CD4-positive, alpha-beta T cell treated with Interleukin-17A for 4 hours (primary cell): ENCODE results near the gene SMAD3.
A peak's percentile ranks its signal among the peaks of the same experiment; 100 is the strongest.

Experiments
- DNase-seq: peaks from one replicate; pipeline ENCODE4 v3.0.0-alpha.2; 2020; ENCODE audit warnings: mixed read lengths

SMAD3 gene

DNA sequence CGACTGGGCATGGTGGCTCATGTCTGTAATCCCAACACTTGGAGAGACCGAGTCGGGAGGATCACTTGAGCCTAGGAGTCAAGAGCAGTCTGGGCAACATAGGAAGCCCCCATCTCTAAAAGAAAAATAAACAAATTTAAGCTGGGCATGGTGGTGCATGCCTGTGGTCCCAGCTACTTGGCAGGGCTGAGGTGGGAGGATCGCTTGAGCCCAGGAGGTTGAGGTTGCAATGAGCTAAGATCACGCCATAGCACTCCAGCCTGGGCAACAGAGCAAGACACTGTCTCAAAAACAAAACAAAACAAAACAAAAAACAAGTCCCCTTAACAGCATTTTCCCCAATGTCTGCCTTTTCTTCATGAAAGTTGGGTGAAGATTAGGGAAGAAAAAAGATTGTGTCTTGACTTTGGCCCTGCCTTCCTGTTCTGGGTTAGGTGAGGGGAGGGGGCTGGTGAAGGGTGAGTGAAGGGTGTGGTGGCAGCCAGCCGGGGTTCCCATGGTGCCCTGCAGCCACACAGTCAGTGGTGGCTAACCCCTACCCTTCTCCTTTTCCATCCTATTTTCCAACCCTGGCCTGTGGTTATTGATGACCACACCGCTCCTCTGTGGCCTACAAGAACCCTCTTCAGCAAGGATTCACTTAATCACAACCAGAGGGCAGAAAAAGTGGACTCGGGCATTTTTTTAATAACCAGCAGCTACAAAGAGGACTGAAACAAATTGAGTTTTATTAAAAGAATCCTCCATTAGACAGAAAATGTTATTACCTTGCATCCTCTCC, 28.4 kb upstream of the SMAD3 start:
- no peak for DNase-seq

DNA sequence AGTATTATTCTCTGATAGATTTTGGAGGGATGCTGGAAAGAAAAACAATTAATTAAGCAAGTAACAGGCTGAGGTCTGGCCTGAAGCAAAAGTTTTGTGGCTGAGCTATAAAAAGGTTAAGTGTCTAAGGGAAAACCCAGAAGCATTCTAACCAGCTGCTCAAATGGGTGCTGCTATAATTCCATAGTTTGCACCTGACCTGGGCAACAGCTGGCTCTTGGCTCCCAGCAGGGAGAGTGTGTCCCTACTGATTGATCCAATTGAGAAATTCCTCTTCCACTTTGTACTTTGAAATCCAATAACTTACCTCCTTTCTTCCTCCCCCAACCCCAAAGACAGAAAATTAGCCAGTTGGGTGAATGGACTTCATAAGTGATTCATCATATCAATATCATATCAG, 27.7 kb upstream of the SMAD3 start:
- no peak for DNase-seq

DNA sequence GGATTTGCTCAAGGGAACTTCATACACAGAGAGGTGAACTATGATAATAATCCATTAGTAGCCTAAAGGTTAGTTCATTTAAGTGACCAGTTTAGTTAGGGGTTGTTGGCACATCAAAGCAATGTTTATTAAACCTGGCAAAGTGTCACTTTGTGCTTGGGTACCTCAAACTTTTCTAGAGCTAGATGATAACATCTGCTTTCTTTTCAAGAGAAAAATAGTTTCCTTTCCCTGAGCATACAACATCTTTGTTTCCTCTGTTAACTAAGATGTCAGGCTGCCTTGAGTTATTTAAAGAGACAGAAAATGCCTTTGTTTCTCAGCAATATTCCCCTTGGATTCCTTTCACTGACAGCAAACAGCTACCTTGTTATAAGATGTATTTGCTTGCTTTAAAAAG, 26.7 kb upstream of the SMAD3 start:
- no peak for DNase-seq

DNA sequence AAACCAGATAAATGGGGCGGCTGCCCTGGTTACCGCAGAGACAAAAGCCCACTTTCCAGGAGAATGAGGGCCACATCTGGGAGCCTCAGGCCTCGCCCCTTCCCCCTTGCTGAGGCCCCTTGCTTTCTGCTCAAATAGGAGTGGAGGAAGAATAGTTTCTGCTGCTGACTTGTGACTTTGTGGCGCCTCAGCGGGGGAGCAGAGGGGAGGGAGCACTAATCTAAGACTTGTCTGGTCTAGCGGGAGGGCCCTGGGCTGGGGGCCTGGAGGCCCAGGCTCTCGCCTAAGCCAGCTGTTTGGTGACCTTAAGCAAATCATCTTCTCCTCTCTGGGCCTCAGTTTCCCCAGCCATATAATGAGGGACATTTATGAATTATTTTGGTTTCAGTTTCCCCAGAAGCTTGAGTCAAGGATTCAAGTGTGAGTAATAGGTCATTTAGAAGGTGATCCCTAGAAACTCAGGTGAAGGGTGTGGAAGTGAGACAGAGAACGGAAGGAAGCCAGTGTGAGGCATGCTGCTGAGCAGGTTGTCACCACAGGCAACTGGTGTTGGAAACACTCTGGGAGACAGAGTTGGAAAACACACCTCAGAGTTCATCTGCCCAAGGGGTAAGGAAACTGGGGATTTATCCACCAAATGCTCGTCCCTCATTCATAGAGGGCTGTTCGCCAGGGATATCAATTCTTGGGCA, 25.9 kb upstream of the SMAD3 start:
- DNase-seq = peak; percentile 23

DNA sequence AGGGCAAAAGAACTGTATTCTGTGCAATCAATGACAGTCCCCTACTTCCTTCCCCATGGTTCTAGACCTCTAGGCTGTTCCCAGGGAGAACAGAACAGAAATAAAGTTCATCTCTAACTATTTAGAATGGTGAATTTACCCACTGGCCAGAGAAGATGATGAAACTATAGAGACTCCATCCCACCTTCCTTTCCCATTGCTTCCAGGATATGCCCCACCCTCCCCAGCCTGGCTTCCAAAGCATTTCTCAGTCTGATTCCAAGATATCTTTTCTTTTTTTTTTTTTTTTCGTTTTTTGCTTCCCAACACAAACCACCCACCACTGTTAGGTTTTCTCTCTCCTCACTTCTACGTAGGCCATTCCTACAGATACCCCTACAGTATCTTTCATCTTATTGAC, 25.1 kb upstream of the SMAD3 start:
- DNase-seq = no peak

DNA sequence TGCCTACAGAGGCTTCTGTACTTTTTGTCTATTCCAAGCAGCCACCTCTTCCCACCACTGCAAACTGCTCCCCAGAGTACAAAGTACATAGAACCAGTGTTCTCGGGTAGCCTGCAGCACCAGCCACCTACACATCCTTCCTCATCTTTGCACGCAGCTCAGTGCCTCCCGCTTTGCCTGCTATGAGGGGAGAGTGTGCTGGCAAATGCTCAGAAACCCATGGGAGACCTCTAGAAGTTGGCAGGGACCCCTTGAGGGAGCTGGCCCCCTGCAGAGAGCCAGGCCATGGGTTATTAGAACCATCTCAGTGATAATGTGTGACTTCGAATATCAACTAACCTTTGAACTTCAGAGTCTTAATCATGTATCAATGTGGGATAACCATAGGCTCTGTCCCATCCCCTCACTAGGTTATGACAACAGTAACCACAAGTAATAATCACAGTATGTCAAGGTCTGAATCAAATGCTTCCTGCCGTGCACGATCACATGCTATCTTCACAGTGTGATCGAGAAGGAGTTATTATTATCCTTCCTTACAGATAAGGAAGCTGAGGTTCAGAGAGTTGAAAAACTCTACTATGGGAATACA, 22.8 kb upstream of the SMAD3 start:
- peak; percentile 23 for DNase-seq

DNA sequence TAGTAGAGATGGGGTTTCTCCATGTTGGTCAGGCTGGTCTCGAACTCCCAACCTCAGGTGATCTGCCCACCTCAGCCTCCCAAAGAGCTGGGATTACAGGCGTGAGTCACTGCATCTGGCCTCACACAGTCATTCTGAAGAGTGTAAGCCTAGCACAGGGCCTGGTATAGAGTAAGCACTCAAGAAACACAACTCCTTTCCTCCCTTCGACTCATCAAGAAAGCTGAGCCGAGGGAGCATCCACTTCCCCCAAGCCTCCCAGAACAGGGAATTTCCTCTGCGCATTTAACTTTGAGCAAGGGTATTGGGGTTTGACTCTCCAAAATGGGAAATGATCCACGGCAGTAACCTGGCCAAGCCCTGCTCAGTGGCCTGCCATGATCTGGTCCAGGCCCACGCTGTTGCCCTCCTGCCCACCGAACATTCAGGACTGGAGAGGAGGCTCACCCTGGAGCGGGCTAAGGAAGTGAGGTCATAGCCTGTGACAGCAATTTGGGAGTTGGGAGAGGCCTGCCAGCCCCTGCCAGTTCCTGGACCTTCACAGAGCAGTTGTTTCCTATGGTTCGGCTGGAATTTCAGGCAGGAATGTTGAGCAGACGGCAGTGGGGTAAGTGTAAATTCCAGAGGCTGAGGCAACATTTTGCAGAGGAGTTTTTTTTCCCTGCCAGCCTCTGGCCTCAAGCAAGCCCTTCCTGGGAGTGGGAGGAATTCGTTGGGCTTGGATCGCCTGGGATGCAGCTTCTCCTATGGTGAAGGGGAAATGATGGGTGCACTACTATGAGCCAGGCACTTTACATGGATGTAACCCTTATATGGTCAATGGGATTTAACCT, 21.2 kb upstream of the SMAD3 start:
- DNase-seq = no peak

DNA sequence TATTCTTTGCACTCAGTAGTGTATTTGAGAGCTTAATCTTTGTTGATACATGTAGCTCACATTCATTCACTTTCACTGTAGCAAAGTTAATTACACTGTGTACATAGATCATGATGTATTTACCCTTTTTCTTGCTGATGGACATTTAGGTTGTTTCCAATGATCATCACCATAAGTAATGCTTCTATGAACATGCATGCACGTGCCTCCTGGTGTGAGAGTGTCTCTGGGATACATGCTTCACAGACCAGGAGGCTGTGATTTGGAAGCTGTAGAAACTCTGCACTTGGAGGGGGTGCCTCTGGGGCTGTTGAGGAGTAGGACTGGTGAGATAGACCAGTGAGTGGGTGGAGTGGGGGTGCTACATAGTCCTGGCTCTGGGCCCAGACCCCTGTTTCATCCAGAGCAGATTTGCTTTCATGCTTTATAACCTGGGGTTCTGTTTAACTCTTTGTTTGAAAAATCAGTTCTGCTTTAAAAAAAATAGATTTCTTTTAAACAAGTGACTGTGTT, 18.2 kb upstream of the SMAD3 start:
- no peak for DNase-seq

DNA sequence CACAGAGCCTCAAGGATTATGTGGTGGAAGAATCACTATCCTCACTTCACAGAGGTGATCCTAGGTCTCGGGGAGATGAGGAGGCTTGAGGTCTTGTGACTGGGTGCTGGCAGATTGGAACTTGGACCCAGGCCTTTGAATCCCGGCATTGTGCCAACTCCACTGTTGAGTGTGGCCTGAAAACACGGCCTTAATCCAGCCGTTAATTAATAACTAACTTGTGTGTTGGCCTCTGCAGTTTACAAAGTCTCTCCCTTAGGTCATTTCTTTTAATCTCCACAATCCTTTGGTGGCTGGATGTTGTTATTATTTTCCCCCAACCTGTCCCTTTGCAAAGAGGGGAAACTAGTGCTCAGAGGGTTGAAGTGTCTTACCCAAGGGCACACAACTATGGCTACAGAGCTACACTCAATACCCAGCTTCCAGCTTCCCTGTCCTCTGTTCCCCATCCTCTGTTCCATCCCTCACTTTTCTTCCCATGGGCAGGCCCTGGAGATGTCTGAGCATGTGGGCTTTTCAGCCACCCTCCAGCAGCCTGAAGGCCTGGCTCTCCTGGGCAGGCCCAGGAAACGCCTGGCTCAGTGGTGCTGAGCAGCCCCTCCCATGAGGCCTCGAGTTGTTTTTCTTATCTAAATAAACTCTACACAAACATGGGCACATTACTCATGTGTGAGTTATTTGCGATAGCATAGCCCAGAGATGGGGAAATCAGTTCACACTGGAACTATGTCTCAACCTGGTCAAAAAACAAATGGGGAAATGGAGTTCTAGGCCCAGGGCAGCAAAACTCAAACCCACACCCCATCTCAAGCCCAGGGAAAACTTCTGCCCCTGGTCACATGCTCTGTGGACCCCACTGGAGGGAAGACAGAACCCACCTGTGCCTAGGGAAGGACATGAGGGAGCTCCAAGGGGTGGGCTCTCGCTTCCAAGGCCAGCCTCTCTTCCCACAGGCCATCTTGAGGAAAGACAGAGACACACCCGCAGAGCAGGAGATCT, 16.8 kb upstream of the SMAD3 start:
- DNase-seq = no peak

DNA sequence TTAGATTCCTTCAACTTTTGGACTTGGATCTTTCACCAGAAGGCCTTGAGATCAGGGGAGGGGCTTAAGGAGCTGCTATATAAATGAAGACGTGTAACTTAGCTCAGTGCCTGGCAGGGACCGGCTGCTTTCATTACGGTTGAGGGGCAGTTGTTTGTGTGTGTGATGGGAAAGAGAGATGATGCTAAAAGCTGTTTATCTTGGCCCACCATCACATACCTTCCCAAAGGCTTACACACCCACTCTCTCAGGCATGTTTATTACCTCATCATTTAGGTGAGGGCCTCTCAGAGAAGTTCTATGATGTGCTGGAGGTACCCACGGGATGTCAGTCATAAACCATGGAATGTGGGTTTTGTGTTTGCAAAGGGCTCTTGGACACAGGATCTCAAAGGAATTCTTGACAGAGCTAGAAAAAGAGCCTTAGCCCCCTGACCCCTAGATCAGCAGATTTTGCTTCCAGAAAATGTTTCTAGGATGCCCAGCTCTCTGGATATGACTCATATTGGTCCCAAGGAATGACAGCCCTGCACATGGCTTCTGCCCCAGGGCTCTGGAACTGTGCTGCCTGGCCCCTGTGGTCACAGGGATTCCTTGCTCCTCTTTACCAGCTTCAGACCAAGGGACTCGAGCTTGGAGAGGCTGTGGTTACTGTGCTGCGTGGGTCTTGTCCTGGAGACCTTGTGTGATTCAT, 15.9 kb upstream of the SMAD3 start:
- DNase-seq = no peak

DNA sequence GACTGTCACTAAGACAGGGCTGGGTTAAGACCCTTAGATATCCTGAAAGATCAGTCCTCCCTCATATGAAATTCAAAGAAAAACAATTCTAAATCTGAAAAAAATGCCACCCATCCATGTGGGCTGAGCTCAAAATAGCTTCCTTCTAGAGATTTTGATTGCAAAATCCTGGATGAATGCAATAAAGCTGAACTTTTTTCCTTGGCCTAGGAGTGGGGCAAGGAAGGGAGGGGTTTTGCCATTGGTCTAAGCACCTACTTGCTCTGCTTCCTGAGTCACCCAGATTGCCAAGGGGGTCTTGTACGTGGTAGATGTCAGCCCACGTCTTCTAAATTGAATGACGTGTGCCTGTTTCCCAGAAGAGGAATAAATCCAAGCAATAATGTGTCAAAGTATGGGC, 15.3 kb upstream of the SMAD3 start:
- DNase-seq = no peak

DNA sequence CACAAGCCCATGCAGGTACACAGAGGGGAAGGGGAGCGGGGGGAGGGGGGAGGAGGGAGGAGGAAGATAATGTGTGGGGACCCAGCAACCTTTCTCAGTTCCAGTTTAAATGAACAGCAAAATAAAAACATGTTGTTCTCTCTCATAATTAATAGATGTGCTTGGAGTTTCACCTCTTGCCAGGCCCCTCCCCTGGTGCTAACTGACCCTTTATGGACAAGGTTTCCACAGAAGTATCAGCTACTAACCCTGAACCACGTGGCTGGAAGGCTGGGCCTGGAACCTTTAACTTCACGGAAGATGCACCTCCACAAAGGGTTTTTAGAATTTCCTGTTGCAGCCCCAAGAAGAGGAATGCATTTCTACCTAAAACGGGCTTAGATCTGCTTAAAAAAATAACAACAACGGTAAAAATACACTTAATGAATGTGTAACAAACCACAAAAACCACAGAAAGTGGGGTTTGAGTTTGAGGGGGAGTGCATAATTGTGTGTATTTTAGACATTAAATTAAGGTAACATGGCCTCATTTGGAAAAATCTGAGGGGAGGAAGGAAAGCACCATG, 14.8 kb upstream of the SMAD3 start:
- no peak for DNase-seq

DNA sequence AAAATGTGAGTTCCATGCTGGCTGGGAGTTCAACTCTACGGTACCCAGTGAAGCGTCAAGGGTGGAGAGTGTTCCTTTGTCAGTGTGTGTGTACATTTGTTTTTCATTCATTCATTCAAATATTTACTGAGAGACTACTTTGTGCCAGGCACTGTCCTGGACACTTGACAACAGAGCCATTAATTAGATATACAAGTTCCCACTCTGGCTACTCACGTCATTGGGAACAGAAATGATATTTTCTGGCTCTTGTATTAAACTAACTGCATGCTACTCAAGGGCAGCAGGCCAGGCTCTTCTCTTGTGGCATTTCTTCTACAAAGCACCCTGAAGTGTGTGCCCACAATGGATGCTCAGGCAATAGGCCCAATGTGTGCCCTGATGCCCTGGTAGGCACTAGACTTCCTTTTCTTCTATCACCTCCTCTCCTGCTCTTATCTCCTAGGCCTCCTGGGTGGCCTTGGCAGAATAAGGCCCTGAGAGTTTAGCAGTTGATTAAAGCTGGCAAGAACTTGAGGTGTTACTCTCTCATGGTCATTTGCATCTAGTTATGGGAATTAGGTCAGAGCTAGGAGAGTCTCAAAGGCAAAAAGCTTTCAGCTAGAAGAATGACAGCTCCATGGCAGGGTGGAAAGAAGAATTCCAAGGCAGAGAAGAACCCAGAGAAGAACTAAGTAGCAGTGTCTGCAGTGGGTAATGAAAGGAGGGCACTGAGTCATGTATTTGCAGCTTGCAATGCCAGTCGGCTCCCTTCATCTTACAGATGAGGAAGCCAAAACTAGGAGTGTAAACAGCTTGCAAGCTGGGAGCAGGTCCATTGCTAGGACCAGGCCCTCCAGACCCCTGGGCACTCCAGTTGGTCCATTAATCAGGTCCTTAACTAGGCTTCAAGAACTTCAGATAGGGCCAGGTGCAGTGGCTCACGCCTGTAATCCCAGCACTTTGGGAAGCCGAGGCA, 14.0 kb upstream of the SMAD3 start:
- DNase-seq = no peak

DNA sequence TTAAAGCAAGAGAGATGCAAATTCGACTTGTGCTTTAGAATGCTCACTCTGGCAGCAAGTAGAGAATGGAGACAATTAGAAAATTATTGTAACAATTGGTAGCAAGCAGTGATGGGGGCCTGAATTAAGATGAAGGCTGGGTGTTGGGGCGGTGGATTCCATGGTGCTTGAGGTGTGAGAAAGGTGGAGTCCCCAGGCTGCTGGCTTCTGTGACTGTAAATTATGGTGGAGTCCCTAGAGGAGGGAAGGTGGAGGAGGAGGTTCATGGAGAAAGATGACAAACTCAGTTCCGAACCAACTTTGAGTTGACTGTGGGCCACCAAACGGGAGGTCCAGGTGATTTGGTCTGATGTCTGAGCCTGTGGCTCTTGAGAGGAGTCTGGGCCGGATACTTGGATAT, 10.7 kb upstream of the SMAD3 start:
- DNase-seq = no peak

DNA sequence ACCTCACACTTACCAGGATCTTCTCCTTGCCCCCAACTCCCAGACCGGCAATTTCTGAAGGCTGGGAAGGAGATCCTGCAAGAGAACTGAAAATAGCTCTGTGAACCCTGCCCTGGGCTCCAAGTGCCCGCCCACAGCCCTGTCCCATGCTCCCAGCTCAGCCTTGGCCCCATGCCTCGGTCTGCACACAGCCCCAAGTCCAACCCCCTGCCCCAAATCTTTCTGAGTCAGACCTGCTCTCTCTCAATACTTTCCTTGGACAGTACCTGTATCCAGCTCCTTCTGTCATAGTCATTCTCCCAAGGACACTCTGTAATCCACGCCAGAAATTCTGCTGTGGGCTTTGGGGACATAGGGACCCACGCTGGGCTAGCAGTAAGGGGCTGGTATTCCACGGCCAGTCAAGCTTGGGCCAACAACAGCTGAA, 6.3 kb upstream of the SMAD3 start:
- no peak for DNase-seq

DNA sequence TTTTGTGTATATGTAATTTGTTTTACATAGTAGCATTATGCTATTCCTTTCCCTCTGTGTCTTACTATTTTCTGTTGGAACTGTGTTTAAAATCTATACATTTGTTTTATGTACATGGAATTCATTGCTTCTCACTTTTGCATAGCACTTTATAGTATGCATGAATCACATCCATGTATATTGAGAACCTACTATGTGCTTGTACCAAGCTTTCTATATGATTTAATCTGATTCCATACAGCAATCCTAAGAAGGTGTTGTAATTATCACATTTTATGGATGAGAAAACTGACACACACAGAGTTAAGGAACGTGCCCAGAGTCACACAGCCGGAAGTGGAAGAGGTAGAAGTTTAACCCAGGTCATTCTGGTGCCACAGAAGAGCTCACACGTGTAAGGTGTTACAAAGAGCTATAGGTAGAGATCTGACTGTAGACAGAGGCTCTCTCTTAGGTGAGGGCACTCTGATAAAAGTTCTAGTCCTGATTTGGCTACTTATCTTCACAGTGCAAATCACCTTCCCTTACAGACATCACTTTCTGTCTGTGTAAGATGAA, 3.5 kb upstream of the SMAD3 start:
- no peak for DNase-seq

DNA sequence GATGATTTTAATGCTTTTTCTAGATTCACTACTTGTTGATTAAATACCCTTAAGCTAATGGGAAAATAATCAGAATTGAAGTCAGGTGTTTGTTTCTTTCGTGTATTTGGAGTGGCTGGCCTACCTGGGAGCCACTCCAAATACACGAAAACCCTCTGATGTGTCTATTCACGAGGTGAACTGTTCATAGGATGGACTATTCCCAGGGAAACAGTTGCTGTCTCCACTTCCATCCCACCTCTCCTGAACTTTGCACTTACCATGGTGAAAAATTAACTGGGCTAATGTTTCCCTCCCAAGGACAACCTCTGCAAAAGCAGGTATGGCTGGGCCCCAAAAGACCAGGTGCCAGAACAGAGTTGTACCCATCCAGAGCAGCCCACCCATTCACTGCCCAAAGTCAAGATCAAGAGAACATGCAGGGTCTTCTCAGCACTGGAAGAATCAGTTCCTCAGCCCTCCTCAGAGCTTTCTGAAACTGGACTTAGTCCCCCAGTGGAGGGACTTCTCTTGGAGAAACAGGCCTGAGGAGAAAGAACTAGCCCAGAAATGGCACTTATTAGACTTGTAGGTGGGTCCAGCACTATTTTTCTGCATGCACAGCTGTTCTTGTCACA, 2.9 kb upstream of the SMAD3 start:
- DNase-seq = no peak

DNA sequence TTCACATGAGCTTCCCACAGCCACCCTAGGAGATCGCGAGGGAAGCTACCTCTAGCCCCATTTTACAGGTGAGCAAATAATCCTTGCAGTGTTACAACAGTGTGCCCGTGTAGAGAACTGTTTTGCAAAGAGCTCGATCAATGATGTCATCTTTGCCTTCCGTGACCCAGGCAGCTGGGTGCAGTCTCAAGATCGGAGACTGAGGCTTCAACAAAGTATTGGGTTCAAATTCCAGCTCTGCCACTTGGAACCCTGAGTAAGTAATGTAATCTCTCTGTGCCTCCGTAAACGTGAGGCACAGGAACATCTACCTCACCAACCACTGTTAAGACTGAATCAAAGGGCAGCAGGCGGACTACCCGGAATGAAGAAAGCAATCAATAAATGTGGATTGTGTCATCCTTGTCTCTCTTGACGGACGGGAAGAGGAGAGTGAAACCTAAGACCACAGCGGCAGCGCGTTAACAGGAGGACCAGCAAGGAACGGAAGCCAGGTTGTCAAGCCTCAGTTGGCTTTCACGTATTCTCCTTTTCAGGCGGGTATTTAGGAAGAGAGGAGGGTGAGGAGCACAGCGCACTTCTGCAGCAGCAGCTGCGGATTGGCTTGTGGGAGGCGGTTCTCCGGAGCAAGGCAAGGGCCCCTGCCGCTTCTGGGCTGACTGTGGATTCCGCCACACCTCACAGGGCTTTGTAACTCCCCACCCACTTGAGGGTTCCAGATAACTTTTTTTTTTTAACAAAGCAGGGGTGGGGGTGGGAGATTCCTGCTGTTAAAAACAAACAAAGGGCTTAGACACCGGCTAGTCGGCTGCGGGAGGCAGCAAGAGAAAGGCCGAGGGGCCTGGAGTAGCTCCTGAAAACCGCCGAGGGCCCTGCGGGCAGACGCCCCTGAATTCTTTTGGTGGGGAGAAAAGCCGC, 1.5 kb upstream of the SMAD3 start:
- peak; percentile 74 for DNase-seq
